Measurements from ENCODE around the gene PRKAR1B.

Gene PRKAR1B

GRCh38 chr7:723541-723940, 3.5 kb downstream of the PRKAR1B start:
- TF ChIP-seq, protein P1, sequence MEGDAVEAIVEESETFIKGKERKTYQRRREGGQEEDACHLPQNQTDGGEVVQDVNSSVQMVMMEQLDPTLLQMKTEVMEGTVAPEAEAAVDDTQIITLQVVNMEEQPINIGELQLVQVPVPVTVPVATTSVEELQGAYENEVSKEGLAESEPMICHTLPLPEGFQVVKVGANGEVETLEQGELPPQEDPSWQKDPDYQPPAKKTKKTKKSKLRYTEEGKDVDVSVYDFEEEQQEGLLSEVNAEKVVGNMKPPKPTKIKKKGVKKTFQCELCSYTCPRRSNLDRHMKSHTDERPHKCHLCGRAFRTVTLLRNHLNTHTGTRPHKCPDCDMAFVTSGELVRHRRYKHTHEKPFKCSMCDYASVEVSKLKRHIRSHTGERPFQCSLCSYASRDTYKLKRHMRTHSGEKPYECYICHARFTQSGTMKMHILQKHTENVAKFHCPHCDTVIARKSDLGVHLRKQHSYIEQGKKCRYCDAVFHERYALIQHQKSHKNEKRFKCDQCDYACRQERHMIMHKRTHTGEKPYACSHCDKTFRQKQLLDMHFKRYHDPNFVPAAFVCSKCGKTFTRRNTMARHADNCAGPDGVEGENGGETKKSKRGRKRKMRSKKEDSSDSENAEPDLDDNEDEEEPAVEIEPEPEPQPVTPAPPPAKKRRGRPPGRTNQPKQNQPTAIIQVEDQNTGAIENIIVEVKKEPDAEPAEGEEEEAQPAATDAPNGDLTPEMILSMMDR (conservative IDR thresholded peaks at IDR 0.05; ENCODE audit: low read depth, low read length), result no peak
- DNase-seq (ENCODE audit: low read depth), result no peak
- no peak overlapping the region for H3K4me3 ChIP-seq (ENCODE audit: low read length)

DNA sequence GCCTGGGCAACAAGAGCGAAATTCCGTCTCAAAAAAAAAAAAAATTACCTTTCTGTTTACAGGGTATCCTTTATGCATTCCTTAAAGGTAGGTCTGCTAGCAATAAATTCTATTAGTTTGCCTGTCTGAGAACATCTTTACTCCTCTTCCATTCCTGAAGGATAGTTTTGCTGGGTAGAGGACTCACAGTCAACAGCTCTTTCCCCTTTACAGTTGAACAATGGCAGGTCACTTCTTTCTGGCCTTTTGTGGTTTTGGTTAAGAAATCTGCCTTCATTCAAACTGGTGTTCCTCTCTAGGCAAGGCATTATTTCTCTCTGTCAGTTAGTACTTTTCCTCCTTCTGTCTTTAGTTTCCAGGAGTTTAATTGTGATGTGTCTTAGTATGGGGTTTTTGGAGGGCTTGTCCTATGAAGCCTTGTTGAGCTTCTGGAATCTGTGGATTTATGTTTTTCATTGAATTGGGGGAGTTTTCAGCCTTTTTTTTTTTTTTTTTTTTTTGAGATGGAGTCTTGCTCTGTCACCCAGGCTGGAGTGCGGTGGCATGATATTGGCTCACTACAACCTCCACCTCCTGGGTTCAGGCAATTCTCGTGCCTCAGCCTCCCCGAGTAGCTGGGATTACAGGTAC, 5.3 kb downstream of the PRKAR1B start:
- TF ChIP-seq, protein P1 (conservative IDR thresholded peaks at IDR 0.05; ENCODE audit: low read depth, low read length), result no peak
- DNase-seq (ENCODE audit: low read depth), result no peak

DNA sequence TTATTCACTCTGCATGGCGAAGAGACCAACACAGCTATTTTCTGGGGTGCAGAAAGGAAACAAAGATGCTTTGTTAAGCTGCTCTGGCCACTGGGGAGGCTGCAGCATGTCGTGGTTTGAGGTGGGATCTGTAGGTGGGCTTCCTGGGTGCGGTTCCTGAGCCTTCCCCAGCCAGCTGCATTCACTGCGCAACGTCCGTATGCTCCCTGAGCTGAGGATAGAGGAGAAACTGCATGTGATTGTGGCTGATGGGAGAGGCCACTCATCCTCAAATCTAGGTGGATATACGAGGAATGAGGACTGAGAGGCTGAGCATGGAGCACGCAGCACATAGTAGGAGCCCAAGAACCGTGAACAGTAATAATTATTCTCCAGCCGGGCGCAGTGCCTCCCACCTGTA, 10.4 kb downstream of the PRKAR1B start:
- no peak overlapping the region for H3K4me3 ChIP-seq (ENCODE audit: low read length)
- DNase-seq (ENCODE audit: low read depth), result no peak
- TF ChIP-seq, protein P1 (conservative IDR thresholded peaks at IDR 0.05; ENCODE audit: low read depth, low read length), result no peak

More for the DNA sequence above, 5.3 kb downstream of the PRKAR1B start:
- H3K4me3 ChIP-seq (ENCODE audit: low read length), result no peak overlapping the region

GRCh38 chr7:716222-716621, 10.9 kb downstream of the PRKAR1B start:
- TF ChIP-seq, protein P1 (conservative IDR thresholded peaks at IDR 0.05; ENCODE audit: low read depth, low read length), result no peak
- H3K4me3 ChIP-seq (ENCODE audit: low read length), result no peak overlapping the region
- no peak for DNase-seq (ENCODE audit: low read depth)

DNA sequence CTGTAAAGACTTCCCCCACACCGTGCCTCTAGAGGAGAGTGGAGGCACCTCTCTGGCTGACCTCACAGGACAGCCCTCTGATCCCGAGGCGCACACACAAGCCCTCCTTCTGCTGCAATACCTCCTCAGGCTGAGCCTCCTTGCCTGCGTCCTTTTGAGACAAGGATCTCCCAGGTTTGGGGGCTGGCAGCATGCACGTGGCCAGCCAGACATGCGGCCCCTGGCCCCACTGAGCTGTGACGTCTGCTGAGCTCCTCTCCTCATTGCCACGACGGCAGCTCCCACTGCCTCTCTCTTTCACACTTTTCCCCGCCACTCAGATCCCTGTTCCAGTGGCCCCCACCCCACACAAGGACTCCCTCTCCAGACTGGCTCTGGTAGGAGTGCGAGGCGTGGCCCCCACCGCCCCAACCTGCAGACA, 12.8 kb downstream of the PRKAR1B start:
- DNase-seq (ENCODE audit: low read depth), result no peak
- H3K4me3 ChIP-seq (ENCODE audit: low read length), result no peak overlapping the region
- TF ChIP-seq, protein P1 (conservative IDR thresholded peaks at IDR 0.05; ENCODE audit: low read depth, low read length), result no peak

GRCh38 chr7:713488-714230, 13.4 kb downstream of the PRKAR1B start:
- H3K4me3 ChIP-seq (ENCODE audit: low read length), result no peak overlapping the region
- TF ChIP-seq, protein P1 (conservative IDR thresholded peaks at IDR 0.05; ENCODE audit: low read depth, low read length), result no peak
- DNase-seq (ENCODE audit: low read depth), result no peak

DNA sequence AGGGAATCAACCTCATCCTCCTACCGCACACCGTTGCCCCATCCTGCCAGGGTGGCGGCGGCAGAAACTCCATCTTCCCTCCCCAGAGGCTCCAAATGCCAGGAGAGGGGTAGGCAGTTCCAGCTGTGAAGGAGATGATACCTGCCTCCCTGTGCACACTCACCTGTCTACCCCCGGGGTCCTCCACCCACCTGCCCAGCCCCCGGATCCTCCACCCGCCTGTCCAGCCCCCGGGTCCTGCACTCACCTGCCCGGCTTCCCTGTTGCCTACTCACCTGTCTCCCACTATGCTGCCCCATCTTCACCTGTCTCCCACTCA, 14.0 kb downstream of the PRKAR1B start:
- no peak for DNase-seq (ENCODE audit: low read depth)
- TF ChIP-seq, protein P1 (conservative IDR thresholded peaks at IDR 0.05; ENCODE audit: low read depth, low read length), result no peak
- no peak overlapping the region for H3K4me3 ChIP-seq (ENCODE audit: low read length)
